Hepatocyte (in vitro differentiated cells): Measurements from ENCODE around the gene SIK3. TPM values are rescaled to one million over a fixed set of nuclear protein-coding genes. Genes with fewer than 3 reads are reported as not detected.

ENCODE experiments used
- DNase-seq: peaks from one replicate; pipeline ENCODE4 v3.0.0-alpha.2; 2016; ENCODE audit warnings: low spot score
- H2AFZ ChIP-seq: fragments of 200-600 bp; sonication (generic); 2 replicates; pipeline ENCODE4 v1.6.0; 2016; ENCODE audit warnings: antibody characterized with exemption, mild to moderate bottlenecking
- H3K27ac ChIP-seq: fragments of 200-600 bp; sonication (generic); 2 replicates; pipeline ENCODE4 v1.5.1; 2016; ENCODE audit warnings: mild to moderate bottlenecking
- H3K27me3 ChIP-seq: fragments of 200-600 bp; sonication (generic); 2 replicates; pipeline ENCODE4 v1.6.1; 2016
- H3K36me3 ChIP-seq: fragments of 200-600 bp; sonication (generic); replicated peaks from 2 replicates; pipeline ENCODE4 v1.5.1; 2016; ENCODE audit warnings: low read depth; ENCODE audit not compliant: insufficient read depth
- H3K4me1 ChIP-seq: fragments of 200-600 bp; sonication (generic); 2 replicates; pipeline ENCODE4 v1.5.1; 2016; ENCODE audit warnings: mild to moderate bottlenecking, moderate library complexity; ENCODE audit not compliant: insufficient read depth
- H3K4me2 ChIP-seq: fragments of 200-600 bp; sonication (generic); 2 replicates; pipeline ENCODE4 v1.6.0; 2016
- H3K4me3 ChIP-seq: fragments of 200-600 bp; sonication (generic); 2 replicates; pipeline ENCODE4 v1.5.1; 2016; ENCODE audit warnings: mild to moderate bottlenecking
- H3K79me2 ChIP-seq: fragments of 200-600 bp; sonication (generic); 2 replicates; pipeline ENCODE4 v1.6.0; 2017; ENCODE audit warnings: mild to moderate bottlenecking
- H3K9me2 ChIP-seq: fragments of 200-600 bp; sonication (generic); replicated peaks from 2 replicates; pipeline ENCODE4 v1.6.0; 2017; ENCODE audit warnings: mild to moderate bottlenecking; ENCODE audit not compliant: insufficient read depth
- H3K9me3 ChIP-seq: fragments of 200-600 bp; sonication (generic); 2 replicates; pipeline ENCODE4 v1.5.1; 2016; ENCODE audit warnings: low read depth, mild to moderate bottlenecking
- H4K20me1 ChIP-seq: fragments of 200-600 bp; sonication (generic); 2 replicates; pipeline ENCODE4 v1.6.0; 2016; ENCODE audit warnings: mild to moderate bottlenecking; ENCODE audit not compliant: insufficient read depth, poor library complexity, severe bottlenecking
- CTCF ChIP-seq: fragments of 200-600 bp; sonication (generic); IDR thresholded peaks from 2 replicates; pipeline ENCODE4 v1.5.1; 2016; ENCODE audit warnings: antibody characterized with exemption, mild to moderate bottlenecking; ENCODE audit not compliant: poor library complexity
- EZH2 ChIP-seq: fragments of 200-600 bp; sonication (generic); IDR thresholded peaks from 2 replicates; pipeline ENCODE4 v1.6.1; 2016; ENCODE audit warnings: antibody characterized with exemption, mild to moderate bottlenecking, borderline replicate concordance
- EZH2phosphoT487 ChIP-seq: fragments of 200-600 bp; sonication (generic); IDR thresholded peaks from one replicate; pipeline ENCODE4 v1.6.1; 2018; ENCODE audit warnings: antibody characterized with exemption, mild to moderate bottlenecking, low read depth, moderate library complexity; ENCODE audit not compliant: unreplicated experiment, severe bottlenecking
- WGBS: methylation state at CpG from one replicate; pipeline ENCODE4 v1.1.6; 2016; ENCODE audit warnings: low lambda C conversion rate; ENCODE audit errors: missing lambda C conversion rate; 5-methylcytosine and 5-hydroxymethylcytosine counted together
- polyA plus RNA-seq: library from polyadenylated mRNA; unstranded; fragments of >200 nt; fragmentation: Nextera tagmentation; extraction: Ambion mirVana; gene quantifications from 2 replicates; pipeline ENCODE4 v1.2.1, GENCODE V29; 2016
- total RNA-seq: library from RNA; depleted of rRNA; stranded (reverse); fragments of >200 nt; gene quantifications from 2 replicates; pipeline ENCODE4 v1.2.3, GENCODE V29; 2014

SIK3 gene
- total and polyA plus RNA-seq, 2 experiments from 2014 or later, result 15.8 to 17.7 TPM

GRCh38 chr11:116861539-116861938 is 236.7 kb downstream of the SIK3 start:
- Histone ChIP-seq H3K9me3 (no peaks in the 10 kb centered on the region), H3K9me2 (no peaks in the 10 kb centered on the region), H3K27ac (no peak overlapping the region), H3K4me1 (no peaks in the 10 kb centered on the region), H3K27me3 (no peaks in the 10 kb centered on the region), H3K36me3 (no peaks in the 10 kb centered on the region), H3K79me2 (no peaks in the 10 kb centered on the region), H3K4me2 (no peak overlapping the region), H2AFZ (no peak overlapping the region), H3K4me3 (no peak overlapping the region), H4K20me1 (no peaks in the 10 kb centered on the region)
- DNase-seq, result no peak
- 71% methylated on average over 1 of the region's 1 CpG for WGBS
- TF ChIP-seq CTCF (no peak), EZH2phosphoT487 (no peak), EZH2 (no peak)

GRCh38 chr11:116860303-116860702 is 237.9 kb downstream of the SIK3 start:
- H4K20me1 ChIP-seq, result no peaks in the 10 kb centered on the region
- H2AFZ ChIP-seq, result no peak overlapping the region
- WGBS, result 85% methylated on average over 6 of the region's 6 CpGs
- no peak for DNase-seq
- H3K27ac ChIP-seq, result no peak overlapping the region
- H3K4me1 ChIP-seq, result no peaks in the 10 kb centered on the region
- H3K4me3 ChIP-seq, result no peak overlapping the region
- no peaks in the 10 kb centered on the region for H3K9me2 ChIP-seq
- no peaks in the 10 kb centered on the region for H3K9me3 ChIP-seq
- H3K4me2 ChIP-seq, result no peak overlapping the region
- no peaks in the 10 kb centered on the region for H3K27me3 ChIP-seq
- H3K36me3 ChIP-seq, result no peaks in the 10 kb centered on the region
- TF ChIP-seq CTCF (no peak), EZH2 (no peak), EZH2phosphoT487 (no peak)
- no peaks in the 10 kb centered on the region for H3K79me2 ChIP-seq

- no peak overlapping the region for H3K4me2 ChIP-seq
- no peaks in the 10 kb centered on the region for H3K27me3 ChIP-seq
- no peak overlapping the region for H3K27ac ChIP-seq
- no peaks in the 10 kb centered on the region for H3K79me2 ChIP-seq
- no peaks in the 10 kb centered on the region for H4K20me1 ChIP-seq
- H3K9me2 ChIP-seq, result no peaks in the 10 kb centered on the region
- no peaks in the 10 kb centered on the region for H3K36me3 ChIP-seq
- H3K4me1 ChIP-seq, result peaks cover 1% of the 10 kb centered on the region
- TF ChIP-seq CTCF, result no peak
- H3K4me3 ChIP-seq, result no peak overlapping the region
- no peaks in the 10 kb centered on the region for H3K9me3 ChIP-seq
- 99% methylated on average over 8 of the region's 8 CpGs for WGBS
- H2AFZ ChIP-seq, result no peak overlapping the region
- no peak for DNase-seq
Observed at GRCh38 chr11:116859175-116859574, 239.1 kb downstream of the SIK3 start.

GRCh38 chr11:116857936-116858335 is 240.3 kb downstream of the SIK3 start:
- Histone ChIP-seq H3K27ac (no peak overlapping the region), H3K4me1 (peaks cover 12% of the 10 kb centered on the region), H3K4me3 (no peak overlapping the region), H3K27me3 (no peaks in the 10 kb centered on the region), H3K9me3 (no peaks in the 10 kb centered on the region), H3K79me2 (no peaks in the 10 kb centered on the region), H3K4me2 (no peak overlapping the region), H2AFZ (no peak overlapping the region), H3K36me3 (no peaks in the 10 kb centered on the region), H3K9me2 (no peaks in the 10 kb centered on the region), H4K20me1 (no peaks in the 10 kb centered on the region)
- DNase-seq, result no peak
- no peak for TF ChIP-seq EZH2phosphoT487
- TF ChIP-seq CTCF, result no peak
- TF ChIP-seq EZH2, result no peak
- whole genome bisulfite sequencing, result 58% methylated on average over 7 of the region's 7 CpGs
